GM13976 (cell line): Measurements from ENCODE around the gene OR10P1.

ENCODE experiments used
- DNase-seq: peaks from one replicate; pipeline ENCODE4 v3.0.0; 2012; ENCODE audit warnings: low spot score
- in situ Hi-C: fragments of 300-500 bp; cut with MboI; formaldehyde crosslinking; loops from one replicate; pipeline ENCODE4 v1.12.0; 2022; ENCODE audit warnings: low sequenced_read_pairs, mixed read lengths, inconsistent platforms; ENCODE audit not compliant: unreplicated experiment
- TF ChIP-seq, protein P1 (sequence below): IDR thresholded peaks from 2 replicates; pipeline ENCODE4 v1.5.1; 2012; ENCODE audit warnings: borderline replicate concordance, mild to moderate bottlenecking; ENCODE audit not compliant: insufficient read depth; ENCODE audit errors: extremely low read depth, missing control alignments, control extremely low read depth

OR10P1 gene

DNA sequence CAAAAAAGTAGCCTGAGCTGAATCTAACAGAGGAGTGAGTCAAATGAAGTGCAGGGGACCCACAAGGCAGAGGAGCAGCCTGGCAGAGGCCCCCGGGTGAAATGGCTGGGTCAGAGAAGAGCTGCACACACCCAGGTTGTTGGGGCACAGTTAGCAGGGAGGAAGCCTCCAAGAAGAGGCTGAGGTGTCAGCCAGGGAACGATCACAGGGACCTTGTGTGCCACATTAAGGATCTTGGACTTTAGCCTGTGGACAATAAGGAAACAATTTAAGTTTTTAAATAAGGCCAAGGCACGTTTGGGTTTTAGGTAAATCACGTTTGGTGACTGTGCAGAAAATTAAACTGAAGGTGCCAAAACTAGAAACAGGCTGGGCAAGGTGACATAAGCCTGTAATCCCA lies 35.1 kb downstream of the OR10P1 start:
- in situ Hi-C loops = no loop called here
- no peak for DNase-seq
- TF ChIP-seq, protein P1, sequence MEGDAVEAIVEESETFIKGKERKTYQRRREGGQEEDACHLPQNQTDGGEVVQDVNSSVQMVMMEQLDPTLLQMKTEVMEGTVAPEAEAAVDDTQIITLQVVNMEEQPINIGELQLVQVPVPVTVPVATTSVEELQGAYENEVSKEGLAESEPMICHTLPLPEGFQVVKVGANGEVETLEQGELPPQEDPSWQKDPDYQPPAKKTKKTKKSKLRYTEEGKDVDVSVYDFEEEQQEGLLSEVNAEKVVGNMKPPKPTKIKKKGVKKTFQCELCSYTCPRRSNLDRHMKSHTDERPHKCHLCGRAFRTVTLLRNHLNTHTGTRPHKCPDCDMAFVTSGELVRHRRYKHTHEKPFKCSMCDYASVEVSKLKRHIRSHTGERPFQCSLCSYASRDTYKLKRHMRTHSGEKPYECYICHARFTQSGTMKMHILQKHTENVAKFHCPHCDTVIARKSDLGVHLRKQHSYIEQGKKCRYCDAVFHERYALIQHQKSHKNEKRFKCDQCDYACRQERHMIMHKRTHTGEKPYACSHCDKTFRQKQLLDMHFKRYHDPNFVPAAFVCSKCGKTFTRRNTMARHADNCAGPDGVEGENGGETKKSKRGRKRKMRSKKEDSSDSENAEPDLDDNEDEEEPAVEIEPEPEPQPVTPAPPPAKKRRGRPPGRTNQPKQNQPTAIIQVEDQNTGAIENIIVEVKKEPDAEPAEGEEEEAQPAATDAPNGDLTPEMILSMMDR = no peak

DNA sequence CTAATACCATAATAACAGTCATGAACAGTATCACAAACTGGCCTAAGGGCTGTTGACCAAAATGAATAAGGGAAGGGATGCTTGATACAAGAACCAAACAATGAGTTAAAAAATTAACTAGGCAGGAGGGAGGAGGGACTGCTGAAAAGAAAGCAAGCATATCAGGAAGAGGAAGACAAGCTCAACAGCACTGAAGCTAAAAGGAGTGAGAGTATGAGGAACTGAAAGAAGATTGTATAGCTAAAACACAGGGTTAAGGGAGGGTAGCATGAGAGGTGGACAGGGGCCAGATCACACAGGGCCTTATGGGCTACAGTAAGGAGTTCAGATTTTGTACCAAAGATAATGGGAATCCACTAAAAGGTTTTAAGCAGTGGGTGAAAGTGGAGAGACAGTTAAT lies 36.9 kb downstream of the OR10P1 start:
- in situ Hi-C loops = no loop called here
- DNase-seq = peak; percentile 73
- TF ChIP-seq, protein P1 = no peak

DNA sequence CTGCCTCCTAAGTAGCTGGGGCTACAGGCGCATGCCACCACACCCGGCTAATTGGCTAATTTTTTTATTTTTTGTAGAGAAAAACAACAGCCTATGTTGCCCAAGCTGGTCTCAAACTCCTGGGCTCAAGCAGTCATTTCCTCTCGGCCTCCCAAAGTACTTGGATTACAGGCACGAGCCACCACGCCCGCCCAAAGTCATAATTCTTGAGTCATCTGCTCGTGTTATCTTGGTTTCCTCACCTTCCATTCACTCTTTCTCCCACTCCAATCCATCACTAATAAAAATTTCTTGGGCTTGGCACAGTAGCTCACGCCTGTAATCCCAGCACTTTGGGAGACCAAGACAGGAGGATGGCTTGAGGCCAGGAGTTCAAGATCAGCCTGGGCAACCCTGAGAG lies 39.0 kb downstream of the OR10P1 start:
- no peak for DNase-seq
- in situ Hi-C loops = no loop called here
- TF ChIP-seq, protein P1 = no peak

DNA sequence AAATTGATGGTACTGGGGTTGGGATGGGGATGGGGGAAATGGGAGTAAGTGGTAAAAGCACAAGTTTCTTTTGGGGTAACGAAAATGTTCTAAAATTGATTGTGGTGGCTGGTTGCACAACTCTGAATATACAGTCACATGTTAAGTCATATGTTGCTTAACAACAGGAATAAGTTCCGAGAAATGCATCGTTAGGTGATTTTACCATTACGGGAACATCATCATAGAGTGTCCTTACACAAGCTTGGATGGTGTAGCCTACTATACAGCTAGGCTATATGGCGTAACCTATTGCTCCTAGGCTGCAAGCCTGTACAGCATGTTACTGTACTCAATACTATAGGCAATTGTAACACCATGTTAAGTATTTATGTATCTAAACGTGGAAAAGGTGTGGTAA lies 40.0 kb downstream of the OR10P1 start:
- no peak for DNase-seq
- in situ Hi-C loops = no loop called here
- TF ChIP-seq, protein P1 = no peak

DNA sequence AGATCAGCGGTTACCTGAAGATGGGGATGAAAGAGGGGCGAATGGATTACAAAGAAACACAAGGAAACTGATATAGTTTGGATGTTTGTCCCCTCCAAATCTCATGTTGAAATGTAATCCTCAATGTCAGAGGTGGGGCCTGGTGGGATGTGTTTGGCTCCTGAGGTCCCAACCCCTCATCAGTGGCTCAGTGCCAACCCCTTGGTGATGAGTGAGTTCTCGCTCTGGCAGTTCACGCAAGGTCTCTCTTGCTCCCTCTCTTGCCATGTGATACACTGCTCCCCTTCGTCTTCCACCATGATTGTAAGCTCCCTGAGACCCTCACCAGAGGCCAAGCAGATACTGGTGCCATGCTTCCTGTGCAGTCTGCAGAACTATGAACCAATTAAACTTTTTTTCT lies 43.0 kb downstream of the OR10P1 start:
- in situ Hi-C loops = no loop called here
- no peak for DNase-seq
- TF ChIP-seq, protein P1 = no peak

DNA sequence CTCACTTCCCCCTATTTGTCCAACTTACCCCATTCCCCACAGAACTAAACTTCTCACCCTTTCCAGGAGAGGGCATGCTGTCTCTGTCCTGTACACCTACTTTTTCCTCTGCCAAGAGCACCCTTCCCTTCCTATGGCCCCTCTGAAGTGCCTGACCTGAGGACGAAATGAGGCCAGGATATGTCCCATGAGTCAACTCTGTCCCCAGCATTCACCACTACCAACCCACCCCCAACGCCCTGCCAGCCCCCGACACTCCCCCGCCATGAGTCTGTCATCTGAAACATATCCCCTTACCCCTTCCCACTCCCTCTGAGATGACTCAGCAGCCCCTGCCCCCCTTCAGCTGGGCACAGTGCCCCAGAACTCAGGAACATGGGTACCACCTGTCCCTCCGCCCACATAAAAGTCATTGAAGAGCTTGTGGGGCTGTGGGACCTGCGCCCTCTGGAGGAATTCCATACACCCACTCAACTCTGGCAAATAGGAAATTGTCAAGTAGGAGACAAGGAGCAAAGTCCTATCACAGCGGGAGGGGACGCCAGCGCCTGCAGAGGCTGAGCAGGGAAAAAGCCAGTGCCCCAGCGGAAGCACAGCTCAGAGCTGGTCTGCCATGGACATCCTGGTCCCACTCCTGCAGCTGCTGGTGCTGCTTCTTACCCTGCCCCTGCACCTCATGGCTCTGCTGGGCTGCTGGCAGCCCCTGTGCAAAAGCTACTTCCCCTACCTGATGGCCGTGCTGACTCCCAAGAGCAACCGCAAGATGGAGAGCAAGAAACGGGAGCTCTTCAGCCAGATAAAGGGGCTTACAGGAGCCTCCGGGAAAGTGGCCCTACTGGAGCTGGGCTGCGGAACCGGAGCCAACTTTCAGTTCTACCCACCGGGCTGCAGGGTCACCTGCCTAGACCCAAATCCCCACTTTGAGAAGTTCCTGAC lies 44.7 kb downstream of the OR10P1 start:
- in situ Hi-C loops = no loop called here
- DNase-seq = no peak
- TF ChIP-seq, protein P1 = no peak
